Thymus (tissue), 11 donors: ENCODE data around the gene DOCK1. TPM values are rescaled to one million over a fixed set of nuclear protein-coding genes. Genes with fewer than 3 reads are reported as not detected.

Experiments used
- DNase-seq, 9 donors: peaks; one replicate each; pipeline ENCODE4 v3.0.0-alpha.2; 2013; ENCODE audit warnings: low spot score in 9 of 9, low read depth in 6 of 9, missing footprints in 1 of 9
- H3K27ac ChIP-seq, 2 donors: one replicate each; pipeline ENCODE4 v1.5.1; 2013; ENCODE audit warnings: control low read depth in 1 of 2, low read depth in 1 of 2, low read length in 1 of 2, mild to moderate bottlenecking in 1 of 2, moderate library complexity in 1 of 2
- H3K27me3 ChIP-seq, 2 donors: one replicate each; pipeline ENCODE4 v1.5.1; 2013; ENCODE audit warnings: low read length in 1 of 2; ENCODE audit not compliant: control insufficient read depth in 2 of 2, insufficient read depth in 1 of 2
- H3K36me3 ChIP-seq, 2 donors: one replicate each; pipeline ENCODE4 v1.5.1; 2013; ENCODE audit warnings: low read length in 1 of 2, mild to moderate bottlenecking in 1 of 2, moderate library complexity in 1 of 2; ENCODE audit not compliant: control insufficient read depth in 2 of 2, insufficient read depth in 2 of 2
- H3K4me1 ChIP-seq, 2 donors: one replicate each; pipeline ENCODE4 v1.5.1; 2013; ENCODE audit warnings: low read length in 2 of 2; ENCODE audit not compliant: control insufficient read depth in 2 of 2, insufficient read depth in 2 of 2
- H3K4me3 ChIP-seq, 2 donors: one replicate each; pipeline ENCODE4 v1.5.1; 2013; ENCODE audit warnings: low read length in 2 of 2, control low read depth in 1 of 2, mild to moderate bottlenecking in 1 of 2
- H3K9me3 ChIP-seq, 2 donors: one replicate each; pipeline ENCODE4 v1.5.1; 2013; ENCODE audit warnings: low read length in 1 of 2, mild to moderate bottlenecking in 1 of 2; ENCODE audit not compliant: control insufficient read depth in 2 of 2, insufficient read depth in 1 of 2
- WGBS: extraction: QIAGEN DNeasy Blood & Tissue Kit; methylation state at CpG from one replicate; pipeline ENCODE4 v1.1.7; 2013; 5-methylcytosine and 5-hydroxymethylcytosine counted together
- polyA plus RNA-seq: library from polyadenylated mRNA; stranded (reverse); fragments of 200-250 nt; gene quantifications from one replicate; pipeline ENCODE4 v1.2.3, GENCODE V29; 2013
- total RNA-seq: library from RNA; stranded (reverse); fragments of 120-200 nt; gene quantifications from one replicate; pipeline ENCODE4 v1.2.4, GENCODE V29; 2013
- donor health status: healthy.

The DOCK1 gene
- total and polyA plus RNA-seq, 2 donors: 10.2 to 11.7 TPM

- Histone ChIP-seq H3K4me3 (no peak overlapping the region), H3K4me1 (no peaks in the 10 kb centered on the region), H3K36me3 (no peaks in the 10 kb centered on the region), H3K27me3 (no peaks in the 10 kb centered on the region), H3K27ac (no peak overlapping the region), H3K9me3 (peaks cover 0 to 6% of the 10 kb centered on the region in 2 donors)
- DNase-seq: no peak
- 97% methylated on average over 12 of the region's 12 CpGs for WGBS
These were observed 500.9 kb downstream of the DOCK1 start for GRCh38 chr10:127406018-127406550.

GRCh38 chr10:127407551-127407950 lies 502.3 kb downstream of the DOCK1 start:
- no peaks in the 10 kb centered on the region for H3K9me3 ChIP-seq
- no peaks in the 10 kb centered on the region for H3K36me3 ChIP-seq
- no peak overlapping the region for H3K27ac ChIP-seq
- no peak overlapping the region for H3K4me3 ChIP-seq
- H3K4me1 ChIP-seq: no peaks in the 10 kb centered on the region
- no peaks in the 10 kb centered on the region for H3K27me3 ChIP-seq
- peak in 1 of 9 donors; percentile 1 for DNase-seq
- WGBS: 34% methylated on average over 6 of the region's 6 CpGs

DNA sequence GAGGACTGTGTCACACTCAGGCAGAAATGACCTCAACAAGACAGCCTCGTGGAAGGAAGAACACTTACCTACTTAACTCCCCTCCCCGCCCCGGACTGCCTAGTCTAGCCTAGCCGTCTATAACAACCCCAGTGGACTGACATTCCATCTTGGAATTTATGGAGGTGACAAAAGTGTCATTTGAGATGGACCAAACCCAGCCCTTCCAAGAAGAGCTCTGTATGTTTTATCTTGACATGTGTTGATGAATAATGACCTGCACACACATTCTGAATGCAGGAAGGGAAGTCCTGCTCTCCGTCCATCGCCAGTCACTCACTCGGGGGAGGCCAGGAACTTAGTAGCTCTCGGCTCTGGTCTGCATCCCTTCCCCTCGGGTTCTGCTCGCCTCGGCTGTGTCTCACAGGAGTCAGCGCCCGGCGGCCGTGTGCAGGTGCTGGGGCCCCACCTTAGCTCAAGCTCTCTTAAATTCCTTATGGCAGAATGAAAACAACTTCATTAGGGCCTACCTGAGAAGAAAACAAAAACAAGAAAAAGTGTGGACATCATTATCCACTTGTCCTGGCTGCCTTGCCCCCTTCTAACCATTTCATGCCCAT lies 503.0 kb downstream of the DOCK1 start:
- Histone ChIP-seq H3K27ac (no peak overlapping the region), H3K4me3 (no peak overlapping the region), H3K36me3 (no peaks in the 10 kb centered on the region), H3K27me3 (no peaks in the 10 kb centered on the region), H3K9me3 (no peaks in the 10 kb centered on the region), H3K4me1 (no peaks in the 10 kb centered on the region)
- WGBS: 96% methylated on average over 15 of the region's 15 CpGs
- no peak for DNase-seq

GRCh38 chr10:127408733-127409132 lies 503.5 kb downstream of the DOCK1 start:
- H3K4me1 ChIP-seq: no peaks in the 10 kb centered on the region
- no peaks in the 10 kb centered on the region for H3K9me3 ChIP-seq
- H3K36me3 ChIP-seq: no peaks in the 10 kb centered on the region
- DNase-seq: no peak
- no peak overlapping the region for H3K4me3 ChIP-seq
- WGBS: 97% methylated on average over 9 of the region's 9 CpGs
- H3K27ac ChIP-seq: no peak overlapping the region
- H3K27me3 ChIP-seq: no peaks in the 10 kb centered on the region

DNA sequence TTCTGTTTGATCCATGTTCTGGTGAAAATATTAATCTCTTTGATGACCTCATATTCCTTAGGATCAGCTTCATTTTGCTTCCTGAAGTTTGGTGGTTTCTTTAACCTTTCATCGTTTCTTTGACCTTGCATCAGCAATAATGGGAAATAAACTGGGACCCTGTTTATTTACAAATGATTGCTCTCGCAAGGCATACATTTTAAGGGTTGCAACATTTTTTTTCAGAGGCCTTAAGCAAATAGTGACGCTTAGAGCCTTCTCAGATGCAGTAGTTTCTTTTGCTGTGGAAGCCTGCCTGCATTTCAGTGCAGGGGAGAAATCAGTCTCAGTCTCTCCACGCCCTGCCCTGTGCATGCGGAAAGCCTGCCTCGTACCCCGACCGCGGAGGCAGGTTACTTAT lies 504.8 kb downstream of the DOCK1 start:
- no peak for DNase-seq
- no peaks in the 10 kb centered on the region for H3K9me3 ChIP-seq
- no peak overlapping the region for H3K27ac ChIP-seq
- no peak overlapping the region for H3K4me3 ChIP-seq
- H3K36me3 ChIP-seq: no peaks in the 10 kb centered on the region
- WGBS: 95% methylated on average over 9 of the region's 9 CpGs
- no peaks in the 10 kb centered on the region for H3K4me1 ChIP-seq
- no peaks in the 10 kb centered on the region for H3K27me3 ChIP-seq

DNA sequence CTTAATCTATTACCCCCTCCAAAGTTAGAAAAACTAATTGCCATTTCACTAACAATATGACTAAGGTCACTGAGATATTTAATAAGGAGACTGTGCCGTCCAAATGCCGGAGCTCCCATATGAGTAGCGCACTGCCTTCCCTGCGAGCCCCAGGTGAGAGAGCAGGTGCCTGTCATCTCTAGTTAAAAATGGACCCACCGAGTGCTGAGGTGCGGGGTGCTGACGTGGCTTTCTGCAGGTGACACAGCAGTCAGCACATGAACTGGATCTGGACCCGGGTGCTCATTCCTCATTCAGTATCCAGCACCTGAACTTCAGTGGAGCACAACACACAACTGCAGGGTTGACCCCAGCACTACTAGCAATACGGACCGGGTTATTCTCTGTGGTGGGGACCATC lies 505.8 kb downstream of the DOCK1 start:
- 97% methylated on average over 10 of the region's 10 CpGs for WGBS
- Histone ChIP-seq H3K36me3 (no peaks in the 10 kb centered on the region), H3K27me3 (no peaks in the 10 kb centered on the region), H3K4me1 (no peaks in the 10 kb centered on the region), H3K9me3 (no peaks in the 10 kb centered on the region), H3K27ac (no peak overlapping the region), H3K4me3 (no peak overlapping the region)
- no peak for DNase-seq

DNA sequence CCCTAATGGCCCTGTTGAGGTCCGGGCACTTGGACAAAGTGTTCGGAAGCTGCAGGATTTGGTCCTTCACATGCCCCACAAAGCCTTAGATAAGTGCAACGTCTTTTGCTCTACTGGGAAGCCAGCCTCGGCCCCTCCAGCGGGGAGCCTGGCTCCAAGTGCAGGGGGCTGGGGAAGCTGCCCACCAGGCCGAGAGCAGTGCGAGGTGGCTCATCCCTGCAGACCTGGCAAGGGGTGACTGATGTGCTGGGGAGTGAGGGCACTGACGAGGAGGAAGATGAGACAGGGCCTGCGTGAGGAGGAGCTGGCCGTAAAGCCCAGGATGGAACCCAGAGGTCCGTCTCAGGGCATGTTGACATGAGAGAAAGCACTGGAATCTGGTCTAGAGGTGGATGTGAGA lies 508.1 kb downstream of the DOCK1 start:
- WGBS: 97% methylated on average over 11 of the region's 11 CpGs
- Histone ChIP-seq H3K4me3 (no peak overlapping the region), H3K27me3 (no peaks in the 10 kb centered on the region), H3K4me1 (no peaks in the 10 kb centered on the region), H3K36me3 (no peaks in the 10 kb centered on the region), H3K9me3 (no peaks in the 10 kb centered on the region), H3K27ac (no peak overlapping the region)
- no peak for DNase-seq

- WGBS: 96% methylated on average over 9 of the region's 9 CpGs
- Histone ChIP-seq H3K9me3 (no peaks in the 10 kb centered on the region), H3K27ac (no peak overlapping the region), H3K36me3 (no peaks in the 10 kb centered on the region), H3K4me3 (no peak overlapping the region), H3K4me1 (no peaks in the 10 kb centered on the region), H3K27me3 (no peaks in the 10 kb centered on the region)
- DNase-seq: no peak
These were observed 508.8 kb downstream of the DOCK1 start for GRCh38 chr10:127414024-127414423.

- Histone ChIP-seq H3K36me3 (no peaks in the 10 kb centered on the region), H3K4me3 (no peak overlapping the region), H3K4me1 (no peaks in the 10 kb centered on the region), H3K27me3 (no peaks in the 10 kb centered on the region), H3K9me3 (no peaks in the 10 kb centered on the region), H3K27ac (no peak overlapping the region)
- WGBS: 91% methylated on average over 9 of the region's 9 CpGs
- no peak for DNase-seq
These were observed 509.9 kb downstream of the DOCK1 start for GRCh38 chr10:127415116-127415515.
